Measurements from ENCODE around the gene PAK4. TPM values are rescaled to one million over a fixed set of nuclear protein-coding genes. Genes with fewer than 3 reads are reported as not detected.

Gene PAK4
- total and polyA plus RNA-seq, 2 of the 13 experiments (the other 11 are each of a cell fraction or from before 2014, with no cell fraction given) = 9.5 to 17.8 TPM

GRCh38 chr19:39111593-39112199 lies 13.9 kb upstream of the PAK4 start:
- CTCF ChIA-PET (ENCODE audit: low intra/inter-chr PET ratio, low total read pairs) = no interaction called here
- in situ Hi-C loops (cut with HindIII; ENCODE audit: extremely low pct_ligation_motif_present, low pct_unique_long_range_greater_than_20kb) (no loop called here), intact Hi-C loops (cut with micrococcal nuclease; ENCODE audit: unreplicated experiment) (no loop called here)
- no peak for ATAC-seq
- POLR2A ChIA-PET = no interaction called here
- H3K36me3 ChIP-seq (replicated peaks in 1 of 2; ENCODE audit: control insufficient read depth in 1 of 2, insufficient read depth in 2 of 2, low read length in 2 of 2) = no peaks in the 10 kb centered on the region
- no peak overlapping the region for H3K4me3 ChIP-seq (replicated peaks in 1 of 3; ENCODE audit: insufficient read depth in 1 of 3, low read depth in 2 of 3, low read length in 3 of 3)
- no peaks in the 10 kb centered on the region for H3K4me1 ChIP-seq (ENCODE audit: insufficient read depth, low read length)
- no peak overlapping the region for H2AFZ ChIP-seq (ENCODE audit: low read length)
- BruUV-seq (replicated peaks) = no TSS peak
- H3K9ac ChIP-seq (ENCODE audit: insufficient read depth, low read depth, low read length) = no peak overlapping the region
- no peaks in the 10 kb centered on the region for H4K20me1 ChIP-seq (ENCODE audit: insufficient read depth, low read length)
- peaks cover 2 to 21% of the 10 kb centered on the region in 2 experiments; a peak in 4 of 5 replicates for H3K27me3 ChIP-seq (ENCODE audit: control insufficient read depth in 1 of 2, insufficient read depth in 2 of 2, low read length in 2 of 2)
- no peak for FAIRE-seq
- no peak overlapping the region for H3K4me2 ChIP-seq (ENCODE audit: low read depth, low read length)
- no peaks in the 10 kb centered on the region for H3K9me3 ChIP-seq (ENCODE audit: low read length)
- H3K79me2 ChIP-seq (ENCODE audit: insufficient read depth, low read length) = no peaks in the 10 kb centered on the region
- DNase-seq (ENCODE audit: low spot score) = no peak
- no peak overlapping the region for H3K27ac ChIP-seq (ENCODE audit: extremely low read length, insufficient read depth, low read length)
- WGBS (ENCODE audit: low lambda C conversion rate) = 15% methylated on average over 12 of the region's 18 CpGs
- TF ChIP-seq RFX3 (CRISPR knock-in tag; IDR thresholded peaks at IDR 0.05) (no peak), HOXD1 (CRISPR knock-in tag; IDR thresholded peaks at IDR 0.05) (no peak), ZNF501 (CRISPR knock-in tag; IDR thresholded peaks at IDR 0.05) (no peak), PRPF4 (IDR thresholded peaks at IDR 0.05; ENCODE audit: low read depth, low read length, poor library complexity, severe bottlenecking) (no peak), ATF7 (IDR thresholded peaks at IDR 0.05) (no peak), ATF7 (CRISPR knock-in tag; IDR thresholded peaks at IDR 0.05) (no peak), GATAD2A (CRISPR knock-in tag; IDR thresholded peaks at IDR 0.05) (no peak), MAFG (CRISPR knock-in tag; IDR thresholded peaks at IDR 0.05) (no peak), ZBTB10 (CRISPR knock-in tag; IDR thresholded peaks at IDR 0.05; ENCODE audit: borderline replicate concordance) (no peak), GABPB1 (CRISPR knock-in tag; IDR thresholded peaks at IDR 0.05) (no peak), CSRNP2 (CRISPR knock-in tag; conservative IDR thresholded peaks at IDR 0.05; ENCODE audit: low read depth) (no peak), GATAD1 (CRISPR knock-in tag; IDR thresholded peaks at IDR 0.05) (no peak), DNMT3B (CRISPR knock-in tag; conservative IDR thresholded peaks at IDR 0.05) (no peak)
- TF ChIP-seq, protein P1, sequence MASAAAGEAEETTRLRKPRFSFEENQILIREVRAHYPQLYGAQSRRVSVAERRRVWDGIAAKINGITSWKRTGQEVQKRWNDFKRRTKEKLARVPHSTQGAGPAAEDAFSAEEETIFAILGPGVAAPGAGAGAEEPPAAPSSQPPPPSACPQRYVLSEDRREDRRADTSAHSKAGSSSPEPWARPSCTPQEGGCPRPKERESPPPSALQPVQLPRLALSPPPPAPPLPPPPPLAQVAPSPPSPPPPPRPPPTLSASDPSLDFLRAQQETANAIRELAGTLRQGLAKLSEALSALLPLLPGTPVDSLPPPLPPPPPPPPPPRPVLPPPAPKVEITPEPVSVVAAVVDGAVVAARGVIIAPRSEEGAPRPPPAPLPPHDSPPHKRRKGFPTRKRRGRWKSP (CRISPR knock-in tag; IDR thresholded peaks at IDR 0.05) = no peak
- TF ChIP-seq, protein P2, sequence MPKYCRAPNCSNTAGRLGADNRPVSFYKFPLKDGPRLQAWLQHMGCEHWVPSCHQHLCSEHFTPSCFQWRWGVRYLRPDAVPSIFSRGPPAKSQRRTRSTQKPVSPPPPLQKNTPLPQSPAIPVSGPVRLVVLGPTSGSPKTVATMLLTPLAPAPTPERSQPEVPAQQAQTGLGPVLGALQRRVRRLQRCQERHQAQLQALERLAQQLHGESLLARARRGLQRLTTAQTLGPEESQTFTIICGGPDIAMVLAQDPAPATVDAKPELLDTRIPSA (CRISPR knock-in tag; IDR thresholded peaks at IDR 0.05; ENCODE audit: borderline replicate concordance) = no peak

Measured in HepG2 (cell line).